A549 (cell line): Measurements from ENCODE around the gene TNRC6C.

Experiments used
- NPAS2 ChIP-seq: fragments of 250-450 bp; sonication (Bioruptor Pico); IDR thresholded peaks from 2 replicates; pipeline ENCODE4 v1.8.0; 2022; ENCODE audit warnings: mild to moderate bottlenecking, moderate library complexity, borderline replicate concordance
- RCOR1 ChIP-seq: fragments of 150-350 bp; IDR thresholded peaks from 2 replicates; pipeline ENCODE4 v1.6.1; 2014; ENCODE audit warnings: antibody characterized with exemption, low read length, low read depth
- REST ChIP-seq: fragments of 200-600 bp; sonication (generic); IDR thresholded peaks from 2 replicates; pipeline ENCODE4 v1.6.1; 2016; ENCODE audit warnings: antibody characterized with exemption, mild to moderate bottlenecking, moderate library complexity
- USF2 ChIP-seq: fragments of 450-650 bp; IDR thresholded peaks from 2 replicates; pipeline ENCODE4 v1.6.1; 2014; ENCODE audit warnings: antibody characterized with exemption

GRCh38 chr17:78012428-78012827 lies 53.9 kb downstream of the TNRC6C start:
- TF ChIP-seq RCOR1 (no peak), USF2 (no peak), NPAS2 (CRISPR knock-in tag) (no peak), REST (no peak)
